ENCODE measurements around the gene PRR20G.
"Not testable (repeated sequence)": the region's sequence is repeated elsewhere in the genome, so short reads cannot be mapped to it uniquely, and the experiment has no call there.

PRR20G gene

GRCh38 chr3:127287840-127288239 lies at the start of gene PRR20G:
Gene PRR20G, minus strand, starts transcription at chr3:127288046. Its CDS starts 681 bp downstream, at chr3:127287365.
- no peak for DNase-seq (ENCODE audit: low read depth)

- DNase-seq (ENCODE audit: low read depth): no peak
These were observed 49.2 kb upstream of the PRR20G start for GRCh38 chr3:127337001-127337400.

GRCh38 chr3:127336101-127336500 lies 48.3 kb upstream of the PRR20G start:
- DNase-seq (ENCODE audit: low read depth): no peak

GRCh38 chr3:127330385-127330784 lies 42.5 kb upstream of the PRR20G start:
- DNase-seq (ENCODE audit: low read depth): no peak

GRCh38 chr3:127329631-127330285 lies 41.9 kb upstream of the PRR20G start:
- DNase-seq (ENCODE audit: low read depth): no peak

- DNase-seq (ENCODE audit: low read depth): no peak
These were observed 40.6 kb upstream of the PRR20G start for GRCh38 chr3:127328421-127328820.

- DNase-seq (ENCODE audit: low read depth): no peak
These were observed 38.5 kb upstream of the PRR20G start for GRCh38 chr3:127326341-127326740.

GRCh38 chr3:127325629-127325961 lies 37.7 kb upstream of the PRR20G start:
- no peak for DNase-seq (ENCODE audit: low read depth)

- no peak for DNase-seq (ENCODE audit: low read depth)
These were observed 37.2 kb upstream of the PRR20G start for GRCh38 chr3:127324913-127325628.

GRCh38 chr3:127324076-127324475 lies 36.2 kb upstream of the PRR20G start:
- DNase-seq (ENCODE audit: low read depth): no peak

GRCh38 chr3:127323581-127323980 lies 35.7 kb upstream of the PRR20G start:
- DNase-seq (ENCODE audit: low read depth): no peak

- DNase-seq (ENCODE audit: low read depth): no peak
These were observed 33.5 kb upstream of the PRR20G start for GRCh38 chr3:127321371-127321770.

GRCh38 chr3:127320529-127321121 lies 32.8 kb upstream of the PRR20G start:
- no peak for DNase-seq (ENCODE audit: low read depth)

GRCh38 chr3:127316685-127317084 lies 28.8 kb upstream of the PRR20G start:
- no peak for DNase-seq (ENCODE audit: low read depth)

GRCh38 chr3:127312818-127313217 lies 25.0 kb upstream of the PRR20G start:
- DNase-seq (ENCODE audit: low read depth): no peak

GRCh38 chr3:127308821-127309220 lies 21.0 kb upstream of the PRR20G start:
- DNase-seq (ENCODE audit: low read depth): not testable (repeated sequence)

- DNase-seq (ENCODE audit: low read depth): no peak
These were observed 20.1 kb upstream of the PRR20G start for GRCh38 chr3:127307916-127308315.

- no peak for DNase-seq (ENCODE audit: low read depth)
These were observed 19.4 kb upstream of the PRR20G start for GRCh38 chr3:127307112-127307835.

GRCh38 chr3:127306361-127307111 lies 18.7 kb upstream of the PRR20G start:
- DNase-seq (ENCODE audit: low read depth): no peak

GRCh38 chr3:127305499-127306060 lies 17.7 kb upstream of the PRR20G start:
- no peak for DNase-seq (ENCODE audit: low read depth)

- no peak for DNase-seq (ENCODE audit: low read depth)
These were observed 16.4 kb upstream of the PRR20G start for GRCh38 chr3:127304121-127304744.
